NCI-H2227 treated with DMSO at 0.1 percent for 48 hours (cell line): ENCODE measurements around the gene FLVCR2.
"Not testable (repeated sequence)": the region's sequence is repeated elsewhere in the genome, so short reads cannot be mapped to it uniquely, and the experiment has no call there.

Experiments used
- DNase-seq: peaks from one replicate; lab custom pipeline; 2025; lab: John Stamatoyannopoulos, UW

The FLVCR2 gene

DNA sequence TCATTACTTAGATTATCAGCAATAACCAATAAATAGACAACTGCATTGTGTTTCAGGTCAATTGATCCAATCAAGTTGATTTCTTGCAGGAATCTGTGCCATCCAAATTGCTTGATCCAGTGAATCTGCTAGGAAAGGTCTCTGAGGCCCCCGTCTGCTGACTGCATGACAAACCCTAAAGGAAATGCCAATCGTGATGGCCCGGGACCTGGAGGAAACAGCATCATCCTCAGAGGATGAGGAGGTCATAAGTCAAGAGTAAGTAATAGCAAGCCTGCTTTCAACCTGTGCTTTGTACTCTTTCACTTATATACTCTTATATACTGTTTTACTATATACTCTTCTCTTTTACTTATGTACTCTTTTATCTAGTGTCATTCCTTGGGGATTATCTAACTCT lies 84.5 kb downstream of the FLVCR2 start:
- no peak for DNase-seq

DNA sequence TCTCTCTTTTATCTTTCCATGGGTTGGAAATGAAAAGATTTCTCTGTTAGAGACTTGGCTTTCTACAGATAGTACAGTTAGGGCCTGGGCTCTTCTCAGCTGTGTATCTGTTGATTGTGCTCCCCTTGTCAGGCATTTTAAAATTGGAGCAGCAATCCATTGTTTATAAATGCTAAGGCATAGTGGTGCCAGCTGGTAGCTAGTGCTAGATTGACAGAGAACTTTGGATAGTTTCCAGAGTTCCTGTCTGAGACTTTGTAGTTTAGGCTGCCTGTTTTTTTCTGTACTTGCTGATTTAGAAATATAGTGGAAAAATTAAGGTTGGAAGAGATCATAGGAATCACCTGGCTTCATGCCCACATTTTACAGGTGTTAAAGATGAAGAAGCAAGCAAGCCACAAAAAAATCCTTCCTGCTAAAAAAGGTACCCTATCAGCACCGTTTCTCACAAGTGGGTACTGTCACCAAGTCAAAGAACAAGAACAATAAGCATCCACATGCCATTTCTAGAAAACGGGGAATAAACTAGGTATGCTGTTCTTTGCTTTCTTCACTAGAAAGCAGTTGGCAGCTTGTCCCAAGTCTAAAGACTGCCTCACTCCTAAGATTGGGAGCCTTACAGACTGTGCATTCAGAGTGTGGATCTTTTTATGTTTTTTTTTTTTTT lies 88.8 kb downstream of the FLVCR2 start:
- DNase-seq, result no peak

DNA sequence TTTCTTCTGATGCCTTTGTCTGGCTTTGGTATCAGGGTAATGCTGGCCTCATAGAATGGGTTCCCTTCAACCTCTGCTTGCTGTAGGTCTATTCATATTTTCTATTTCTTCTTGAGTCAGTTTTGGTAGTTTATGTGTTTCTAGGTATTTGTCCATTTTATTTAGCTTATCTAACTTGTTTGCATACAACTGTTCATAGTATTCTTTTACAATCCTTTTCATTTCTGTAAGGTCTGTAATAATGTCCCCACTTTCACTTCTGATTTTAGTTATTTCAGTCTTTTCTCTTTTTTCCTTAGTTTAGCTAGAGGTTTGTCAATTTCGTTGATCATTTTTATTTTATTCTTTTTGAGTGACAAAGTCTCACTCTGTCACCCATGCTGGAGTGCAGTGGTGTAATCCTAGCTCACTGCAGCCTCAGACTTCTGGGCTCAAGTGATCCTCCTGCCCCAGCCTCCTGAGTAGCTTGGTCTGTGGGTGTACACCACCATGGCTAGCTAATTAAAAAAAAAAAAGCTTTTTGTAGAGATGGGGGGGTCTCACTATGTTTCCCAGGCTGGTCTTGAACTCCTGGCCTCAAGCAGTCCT lies 94.3 kb downstream of the FLVCR2 start:
- DNase-seq, result no peak

DNA sequence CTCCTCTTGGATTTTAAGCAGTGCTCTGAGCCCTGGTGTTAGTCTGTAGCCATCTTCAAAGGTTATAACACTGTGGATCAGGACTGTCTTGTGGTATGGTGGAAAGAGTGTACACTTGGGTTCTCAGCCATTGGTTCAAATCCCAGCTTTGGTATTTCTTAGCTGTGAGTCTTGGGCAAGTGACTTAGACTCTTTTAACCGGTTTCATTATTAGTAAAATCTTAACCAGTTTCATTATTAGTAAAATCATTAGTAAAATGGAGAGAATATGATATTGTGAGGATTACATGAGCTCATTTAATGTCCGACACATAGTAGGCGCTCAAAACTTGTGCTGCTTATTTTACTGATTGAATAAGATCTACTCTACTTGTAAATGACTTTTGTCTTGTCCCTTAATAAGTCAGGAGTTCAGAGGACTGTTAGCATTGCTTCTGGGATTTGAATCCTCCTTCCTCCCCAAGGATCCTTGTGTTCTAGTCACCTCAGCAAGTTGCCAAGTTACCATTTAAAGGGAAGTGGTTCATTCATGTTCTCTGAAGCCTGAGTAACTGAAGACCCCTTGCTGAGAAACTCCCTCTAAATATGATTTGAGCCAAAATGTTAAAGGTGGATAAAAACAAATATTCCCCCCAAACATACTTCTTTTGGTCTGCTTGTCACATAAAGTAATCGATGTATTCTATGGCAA lies 95.1 kb downstream of the FLVCR2 start:
- no peak for DNase-seq

DNA sequence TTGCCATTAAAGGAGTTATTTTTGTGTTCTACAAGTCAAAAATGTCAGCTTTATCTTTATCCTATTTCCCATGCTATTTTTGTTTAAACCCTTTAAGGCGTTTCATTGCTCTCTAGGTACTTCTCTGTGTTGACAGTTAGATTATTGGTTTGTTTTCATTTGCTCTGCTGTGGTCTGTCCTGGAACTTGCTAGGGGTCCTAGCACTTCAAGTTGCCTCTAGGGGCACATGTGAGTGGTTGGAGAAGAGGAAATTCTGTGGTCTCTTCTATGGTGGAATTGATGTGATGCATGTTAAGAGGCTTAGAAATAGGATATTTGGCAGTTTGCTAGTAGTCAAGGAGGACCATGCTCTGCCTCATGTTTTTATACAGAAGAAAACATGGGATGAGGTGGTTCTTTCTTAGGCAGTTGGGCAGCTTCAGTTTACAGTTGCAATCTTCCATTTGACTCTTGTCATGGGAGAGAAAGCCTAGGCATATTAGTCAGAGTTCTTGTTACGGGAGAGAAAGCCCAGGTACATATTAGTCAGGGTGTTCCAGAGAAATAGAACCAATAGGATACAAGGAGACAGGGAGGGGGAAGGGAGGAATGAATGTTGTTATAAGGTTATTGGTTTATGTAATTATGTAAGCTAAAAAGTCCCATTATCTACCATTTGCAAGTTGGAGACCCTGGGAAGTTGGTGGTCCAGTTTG lies 97.0 kb downstream of the FLVCR2 start:
- DNase-seq, result no peak

DNA sequence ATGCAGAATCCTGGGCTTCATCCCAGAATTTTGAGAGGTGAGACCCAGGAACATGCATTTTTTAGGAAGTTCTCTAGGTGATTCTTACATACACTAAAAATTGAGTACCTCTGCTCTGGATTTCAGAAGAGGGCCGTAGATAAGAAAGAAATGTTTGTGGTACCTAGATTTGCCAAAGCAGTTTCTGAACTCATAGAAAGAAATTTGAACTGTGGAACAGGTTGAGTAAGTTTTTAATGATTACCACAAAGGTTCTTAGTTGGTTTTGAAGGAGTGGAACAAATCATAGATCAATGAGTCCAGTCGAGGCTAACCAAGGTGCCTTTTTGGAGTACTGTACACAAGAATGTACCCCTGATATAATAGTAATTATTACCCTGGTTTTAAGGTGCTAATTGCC lies 107.5 kb downstream of the FLVCR2 start:
- no peak for DNase-seq

DNA sequence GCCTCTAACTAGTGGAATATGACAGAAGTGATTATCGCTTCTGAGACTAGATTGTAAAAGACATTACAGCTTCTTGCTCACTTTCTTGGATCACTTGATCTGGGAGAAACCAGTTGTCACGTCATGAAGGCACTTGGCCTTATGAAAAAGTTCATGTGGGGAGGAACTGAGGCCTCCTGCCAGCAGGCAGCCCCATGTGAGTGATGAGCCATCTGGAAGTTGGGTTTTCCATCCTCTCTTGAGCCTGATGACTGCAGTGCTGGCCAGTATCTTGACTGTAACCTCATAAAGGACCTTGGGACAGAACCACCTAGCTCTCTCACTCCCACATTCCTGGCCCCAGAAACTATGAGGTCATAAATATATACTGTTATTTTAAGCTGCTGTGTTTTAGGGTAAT lies 110.6 kb downstream of the FLVCR2 start:
- DNase-seq, result no peak

DNA sequence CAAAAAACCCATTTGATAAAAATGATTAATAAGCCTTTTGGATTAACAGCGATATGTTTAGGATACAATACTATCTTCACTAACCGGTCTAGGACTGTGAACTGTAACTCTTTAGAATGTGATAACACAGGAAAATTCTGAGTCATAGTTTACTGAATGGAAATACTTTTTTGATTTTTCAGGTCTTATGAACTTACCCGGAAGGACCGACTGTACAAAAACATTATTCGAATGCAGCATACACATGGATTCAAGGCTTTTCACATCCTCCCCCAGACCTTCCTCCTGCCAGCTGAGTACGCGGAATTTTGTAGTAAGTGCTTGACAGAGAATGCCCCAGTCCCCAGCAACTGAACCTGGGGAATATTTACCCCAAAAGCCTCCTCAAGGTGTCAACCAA lies 111.6 kb downstream of the FLVCR2 start:
- no peak for DNase-seq

DNA sequence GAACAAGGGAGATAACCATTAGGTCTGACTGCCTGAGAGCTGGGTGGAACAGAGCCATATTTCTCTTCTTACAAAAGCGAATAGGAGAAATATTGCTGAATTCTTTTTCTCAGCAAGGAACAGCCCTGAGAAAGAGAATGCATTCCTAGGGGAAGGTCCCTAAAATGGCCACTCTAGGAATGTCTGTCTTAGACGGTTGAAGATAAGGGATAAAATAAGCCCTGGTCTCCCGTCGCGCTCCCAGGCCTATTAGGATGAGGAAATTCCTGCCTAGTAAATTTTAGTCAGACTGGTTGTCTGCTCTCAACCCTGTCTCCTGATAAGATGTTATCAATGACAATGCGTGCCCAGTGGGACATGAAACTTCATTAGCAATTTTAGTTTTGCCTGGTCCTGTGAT lies 116.6 kb downstream of the FLVCR2 start:
- DNase-seq, result not testable (repeated sequence)

DNA sequence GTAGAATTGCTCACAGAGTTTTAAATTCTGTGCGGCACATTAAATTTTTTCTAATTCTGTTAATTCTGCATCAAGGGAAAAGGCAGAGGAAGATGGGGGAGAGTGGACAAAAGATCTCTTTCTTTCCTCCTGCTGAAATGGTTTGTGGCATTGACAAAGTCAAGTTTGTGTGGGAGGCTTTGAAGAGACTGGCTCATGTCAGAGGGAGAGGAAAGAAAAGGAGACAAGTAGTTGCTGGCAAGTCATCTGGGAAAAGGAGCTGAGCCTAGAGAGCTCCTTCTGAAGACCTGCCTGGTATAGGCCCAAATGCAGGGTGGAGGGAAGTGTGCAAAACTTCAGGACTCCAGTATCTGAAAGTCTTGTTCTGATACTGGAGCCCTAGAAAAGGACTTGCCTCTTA lies 119.0 kb downstream of the FLVCR2 start:
- no peak for DNase-seq
